PC-9 (cell line): ENCODE measurements around the gene TMTC4. TPM values are rescaled to one million over a fixed set of nuclear protein-coding genes. Genes with fewer than 3 reads are reported as not detected.

Experiments used
- BruUV-seq: library from RNA; stranded (reverse); fragments of 400-500 nt; replicated peaks from 2 replicates; lab custom pipeline; 2021; lab: Mats Ljungman, UMichigan
- CTCF ChIA-PET: fragments of 300-600 bp; sonication (Branson Sonifier 250); formaldehyde crosslinking; loops from one replicate; lab custom pipeline; 2022; ENCODE audit warnings: antibody characterized with exemption; lab: Charles Lee
- POLR2A ChIA-PET: fragments of 300-600 bp; sonication (Branson Sonifier 250); formaldehyde crosslinking; loops from one replicate; lab custom pipeline; 2022; ENCODE audit warnings: antibody characterized with exemption; ENCODE audit not compliant: unreplicated experiment; lab: Charles Lee
- DNase-seq, 2 experiments: peaks; one replicate each; pipeline versions ENCODE4 v3.0.0 to v3.0.0-alpha.2; 2015 to 2022; ENCODE audit warnings: mixed read lengths in 1 of 2
- H2AFZ ChIP-seq: fragments of 200-600 bp; sonication (generic); 2 replicates; pipeline ENCODE4 v1.8.1; 2017; ENCODE audit warnings: antibody characterized with exemption
- H3F3A ChIP-seq: fragments of 200-600 bp; sonication (generic); 2 replicates; pipeline ENCODE4 v1.8.1; 2017; ENCODE audit warnings: antibody characterized with exemption, mild to moderate bottlenecking, low read depth; ENCODE audit not compliant: insufficient read depth
- H3K27ac ChIP-seq: fragments of 200-600 bp; sonication (generic); 2 replicates; pipeline ENCODE4 v1.6.1; 2016; ENCODE audit warnings: mixed run types
- H3K27me3 ChIP-seq: fragments of 200-600 bp; sonication (generic); 2 replicates; pipeline ENCODE4 v1.6.1; 2016; ENCODE audit warnings: low read depth, mixed run types; ENCODE audit not compliant: insufficient read depth
- H3K36me3 ChIP-seq: fragments of 200-600 bp; sonication (generic); 2 replicates; pipeline ENCODE4 v1.6.1; 2016; ENCODE audit warnings: low read depth, mixed run types
- H3K4me1 ChIP-seq: fragments of 200-600 bp; sonication (generic); replicated peaks from 2 replicates; pipeline ENCODE4 v1.6.1; 2016; ENCODE audit warnings: mixed run types; ENCODE audit not compliant: insufficient read depth
- H3K4me2 ChIP-seq: fragments of 200-600 bp; sonication (generic); 2 replicates; pipeline ENCODE4 v1.6.1; 2017; ENCODE audit warnings: mixed run types
- H3K4me3 ChIP-seq: fragments of 200-600 bp; sonication (generic); 2 replicates; pipeline ENCODE4 v1.6.1; 2016; ENCODE audit warnings: mixed run types
- H3K79me2 ChIP-seq: fragments of 200-600 bp; sonication (generic); 2 replicates; pipeline ENCODE4 v1.6.1; 2017; ENCODE audit warnings: low read depth, mixed run types
- H3K9me2 ChIP-seq: fragments of 200-600 bp; sonication (generic); 2 replicates; pipeline ENCODE4 v1.8.1; 2017; ENCODE audit warnings: mild to moderate bottlenecking; ENCODE audit not compliant: insufficient read depth
- H3K9me3 ChIP-seq: fragments of 200-600 bp; sonication (generic); 2 replicates; pipeline ENCODE4 v1.8.1; 2016; ENCODE audit warnings: low read depth; ENCODE audit not compliant: insufficient read depth
- H4K20me1 ChIP-seq: fragments of 200-600 bp; sonication (generic); 2 replicates; pipeline ENCODE4 v1.8.1; 2017; ENCODE audit not compliant: insufficient read depth
- CTCF ChIP-seq: fragments of 200-600 bp; sonication (generic); conservative IDR thresholded peaks from 2 replicates; pipeline ENCODE4 v1.6.1; 2017; ENCODE audit warnings: mixed run types, antibody characterized with exemption, mild to moderate bottlenecking, moderate library complexity
- EZH2 ChIP-seq: fragments of 200-600 bp; sonication (generic); IDR thresholded peaks from 2 replicates; pipeline ENCODE4 v1.8.0; 2017; ENCODE audit warnings: antibody characterized with exemption, low read depth
- intact Hi-C: fragments of 100-400 bp; cut with micrococcal nuclease; formaldehyde crosslinking; loops from one replicate; pipeline ENCODE4 v1.10.0; 2022; ENCODE audit not compliant: unreplicated experiment
- total RNA-seq: library from RNA; stranded (reverse); gene quantifications from 2 replicates; pipeline ENCODE4 v1.2.3, GENCODE V29; 2021

The TMTC4 gene
- total RNA-seq, 1 experiment from 2014 or later: 16.2 TPM

- H3F3A ChIP-seq: no peaks in the 10 kb centered on the region
- no peaks in the 10 kb centered on the region for H3K27me3 ChIP-seq
- H4K20me1 ChIP-seq: no peaks in the 10 kb centered on the region
- intact Hi-C loops: no loop called here
- no peak for TF ChIP-seq CTCF
- TF ChIP-seq EZH2: no peak
- BruUV-seq: no TSS peak
- CTCF ChIA-PET: no interaction called here
- H3K4me3 ChIP-seq: no peak overlapping the region
- no peak for DNase-seq
- no peaks in the 10 kb centered on the region for H3K36me3 ChIP-seq
- no peak overlapping the region for H2AFZ ChIP-seq
- no peaks in the 10 kb centered on the region for H3K4me1 ChIP-seq
- no peaks in the 10 kb centered on the region for H3K9me3 ChIP-seq
- H3K9me2 ChIP-seq: no peaks in the 10 kb centered on the region
- H3K79me2 ChIP-seq: no peaks in the 10 kb centered on the region
- no peak overlapping the region for H3K4me2 ChIP-seq
- POLR2A ChIA-PET: no interaction called here
- H3K27ac ChIP-seq: no peak overlapping the region
Observed at GRCh38 chr13:100559886-100560285, 114.7 kb downstream of the TMTC4 start.

Other genes starting within 250 kb of the TMTC4 start
- 4.9 and 5.3 TPM in 2 replicates for gene GGACT, start 86.0 kb downstream of the TMTC4 start, total RNA-seq